ENCODE results near the gene CAP2. TPM values are rescaled to one million over a fixed set of nuclear protein-coding genes. Genes with fewer than 3 reads are reported as not detected.

The CAP2 gene
- total RNA-seq, 2 donors from 2014 or later = not detected

DNA sequence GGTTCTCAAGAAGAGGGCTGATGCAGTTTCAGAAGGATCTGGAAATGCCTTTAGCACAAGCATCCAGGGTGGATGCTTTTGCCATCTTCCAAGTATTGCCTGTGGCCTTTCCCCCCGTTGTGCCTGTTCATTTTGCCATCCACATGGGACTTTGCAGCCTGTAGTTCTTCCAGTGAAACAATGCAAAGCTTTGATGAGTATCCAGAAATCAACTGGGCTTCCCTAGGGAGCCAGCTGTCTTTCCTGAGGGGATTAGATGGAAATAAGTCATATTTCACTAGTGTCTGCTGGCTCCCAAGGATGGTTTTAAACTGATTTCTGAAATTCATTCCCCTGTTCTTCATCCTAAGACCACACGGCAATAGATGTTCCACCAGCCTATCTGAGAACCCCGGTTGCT is 63.3 kb downstream of the CAP2 start:
- Mint-ChIP-seq H3K4me3 (no peak overlapping the region), H3K9me3 (no peaks in the 10 kb centered on the region), H3K27ac (no peak overlapping the region), H3K36me3 (ENCODE audit: insufficient read depth in 2 of 2) (no peaks in the 10 kb centered on the region), H3K4me1 (ENCODE audit: low read depth) (no peaks in the 10 kb centered on the region), H3K27me3 (ENCODE audit: low read depth) (peaks cover 35% of the 10 kb centered on the region)
- ATAC-seq (replicated peaks in 1 of 2) = no peak
- DNase-seq = no peak

DNA sequence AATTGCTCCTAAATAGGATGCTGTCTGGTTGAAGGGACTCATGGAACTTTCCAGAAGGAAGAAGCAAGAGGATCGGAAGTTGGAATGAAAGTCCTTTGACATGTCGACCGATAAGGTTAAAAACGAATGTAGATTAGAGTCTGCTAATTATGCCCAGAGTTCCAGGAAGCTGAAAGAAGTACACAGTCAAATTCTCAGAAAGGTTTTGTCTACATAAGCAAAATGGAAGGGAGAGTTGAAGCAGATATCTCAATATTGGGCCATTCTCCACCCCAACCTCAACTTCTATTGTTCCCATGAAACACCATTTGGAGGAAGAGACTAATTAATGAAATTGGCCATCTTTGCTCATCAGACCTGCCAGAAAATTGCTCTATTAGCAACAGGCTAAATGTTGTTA is 64.0 kb downstream of the CAP2 start:
- Mint-ChIP-seq H3K9me3 (no peaks in the 10 kb centered on the region), H3K27me3 (ENCODE audit: low read depth) (peaks cover 35% of the 10 kb centered on the region), H3K4me3 (no peak overlapping the region), H3K27ac (no peak overlapping the region), H3K4me1 (ENCODE audit: low read depth) (no peaks in the 10 kb centered on the region), H3K36me3 (ENCODE audit: insufficient read depth in 2 of 2) (no peaks in the 10 kb centered on the region)
- DNase-seq (no peak), ATAC-seq (replicated peaks in 1 of 2) (no peak)

DNA sequence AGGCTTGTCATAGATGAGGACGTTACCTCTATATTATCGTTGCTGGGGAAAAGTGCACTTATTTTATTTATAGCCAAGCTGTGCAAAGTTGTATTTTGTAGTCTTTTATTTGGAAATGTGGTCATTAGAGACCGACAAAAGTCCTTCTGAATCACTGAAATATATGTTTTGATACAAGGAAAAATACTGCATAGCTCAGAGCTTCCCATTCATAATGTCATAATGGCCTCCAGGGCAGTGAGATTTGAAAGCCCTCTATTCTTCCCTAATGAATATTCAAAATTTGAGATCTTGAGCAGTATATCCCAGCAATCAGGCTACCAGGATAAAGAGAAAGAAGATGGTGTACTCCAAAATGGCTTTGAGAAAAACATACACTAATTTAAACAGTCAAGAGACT is 64.6 kb downstream of the CAP2 start:
- peaks cover 35% of the 10 kb centered on the region for H3K27me3 Mint-ChIP-seq (ENCODE audit: low read depth)
- no peak overlapping the region for H3K4me3 Mint-ChIP-seq
- no peaks in the 10 kb centered on the region for H3K36me3 Mint-ChIP-seq (ENCODE audit: insufficient read depth in 2 of 2)
- no peaks in the 10 kb centered on the region for H3K9me3 Mint-ChIP-seq
- H3K27ac Mint-ChIP-seq = no peak overlapping the region
- H3K4me1 Mint-ChIP-seq (ENCODE audit: low read depth) = no peaks in the 10 kb centered on the region
- ATAC-seq (replicated peaks in 1 of 2) (no peak), DNase-seq (no peak)

DNA sequence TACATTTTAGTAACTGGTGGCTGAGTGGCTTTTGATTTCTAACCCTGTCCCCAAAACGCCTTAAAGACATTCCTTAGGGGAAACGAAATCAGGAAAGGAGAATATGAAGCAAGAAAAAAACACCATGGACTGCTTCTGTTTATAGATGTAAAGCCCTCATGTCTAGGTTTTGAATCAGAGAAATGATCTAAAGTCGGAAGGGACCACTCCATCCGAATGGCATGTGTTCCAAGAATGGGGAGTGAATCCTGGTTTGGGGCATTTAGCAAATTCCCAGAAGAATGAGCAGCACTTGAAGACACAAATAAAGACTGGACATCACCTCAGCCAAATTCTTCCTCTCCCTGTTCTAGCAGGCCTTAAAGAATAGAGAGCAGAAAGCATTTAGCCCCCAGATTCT is 65.6 kb downstream of the CAP2 start:
- ATAC-seq (replicated peaks in 1 of 2) (no peak), DNase-seq (no peak)
- no peak overlapping the region for H3K4me3 Mint-ChIP-seq
- no peak overlapping the region for H3K27ac Mint-ChIP-seq
- peaks cover 35% of the 10 kb centered on the region for H3K27me3 Mint-ChIP-seq (ENCODE audit: low read depth)
- no peaks in the 10 kb centered on the region for H3K9me3 Mint-ChIP-seq
- H3K36me3 Mint-ChIP-seq (ENCODE audit: insufficient read depth in 2 of 2) = no peaks in the 10 kb centered on the region
- H3K4me1 Mint-ChIP-seq (ENCODE audit: low read depth) = no peaks in the 10 kb centered on the region

DNA sequence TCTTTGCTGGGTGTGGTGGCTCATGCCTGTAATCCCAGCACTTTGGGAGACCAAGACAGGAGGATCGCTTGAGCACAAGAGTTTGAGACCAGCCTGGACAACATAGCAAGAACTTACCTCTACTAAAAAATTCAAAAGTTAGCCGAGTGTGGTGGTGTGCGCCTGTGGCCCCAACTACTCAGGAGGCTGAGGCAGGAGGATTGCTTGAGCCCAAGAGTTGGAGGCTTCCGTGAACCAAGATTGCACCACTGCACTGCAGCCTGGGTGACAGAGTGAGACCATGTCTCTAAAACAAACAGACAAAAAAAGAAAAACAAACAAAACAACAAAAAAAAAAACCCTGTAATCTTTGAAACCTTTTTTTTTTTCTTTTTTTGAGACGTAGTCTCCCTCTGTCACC is 67.5 kb downstream of the CAP2 start:
- Mint-ChIP-seq H3K4me3 (no peak overlapping the region), H3K4me1 (ENCODE audit: low read depth) (no peaks in the 10 kb centered on the region), H3K9me3 (no peaks in the 10 kb centered on the region), H3K27ac (no peak overlapping the region), H3K27me3 (ENCODE audit: low read depth) (peaks cover 24% of the 10 kb centered on the region), H3K36me3 (ENCODE audit: insufficient read depth in 2 of 2) (no peaks in the 10 kb centered on the region)
- no peak for DNase-seq
- ATAC-seq (replicated peaks in 1 of 2) = no peak

DNA sequence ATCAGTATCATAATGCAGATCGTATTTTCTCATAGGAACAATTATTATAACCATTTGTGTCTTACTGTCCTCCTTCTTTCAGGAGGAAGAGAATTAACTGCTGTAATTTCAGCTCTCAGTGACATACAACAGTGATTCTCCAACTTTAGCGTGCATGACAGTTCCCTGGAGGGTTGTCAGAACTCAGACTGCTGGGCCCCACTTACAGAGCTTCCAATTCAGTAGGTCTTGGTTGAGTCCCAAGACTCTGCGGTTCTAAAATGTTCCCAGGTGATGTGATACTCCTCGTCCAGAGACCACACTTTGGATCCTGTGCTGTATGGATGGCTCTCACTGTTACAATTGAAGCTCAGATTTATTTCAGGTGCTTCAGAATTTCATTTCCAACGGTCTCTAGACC is 72.8 kb downstream of the CAP2 start:
- Mint-ChIP-seq H3K9me3 (no peaks in the 10 kb centered on the region), H3K27me3 (ENCODE audit: low read depth) (peaks cover 4% of the 10 kb centered on the region), H3K4me1 (ENCODE audit: low read depth) (peaks cover 4% of the 10 kb centered on the region), H3K36me3 (ENCODE audit: insufficient read depth in 2 of 2) (no peaks in the 10 kb centered on the region), H3K27ac (no peak overlapping the region), H3K4me3 (no peak overlapping the region)
- DNase-seq (no peak), ATAC-seq (replicated peaks in 1 of 2) (no peak)

DNA sequence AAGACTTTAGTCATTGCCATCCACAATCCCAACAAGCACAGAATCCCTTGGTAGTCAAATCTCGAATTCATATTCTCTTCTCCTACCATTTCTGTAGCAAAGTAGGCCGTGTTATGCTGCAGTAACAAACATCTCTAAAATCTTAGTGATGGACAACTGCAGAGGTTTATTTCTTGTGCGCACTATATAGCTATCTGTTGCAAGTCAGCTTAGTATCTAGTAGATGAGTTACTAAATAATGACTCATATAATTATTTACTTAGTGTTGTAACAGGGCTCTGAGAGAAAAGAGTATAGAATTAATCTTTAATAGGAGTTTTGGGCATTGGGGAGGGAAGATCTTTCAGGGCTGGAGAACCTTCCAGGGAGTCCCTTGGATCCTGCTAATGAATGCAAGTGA is 73.3 kb downstream of the CAP2 start:
- Mint-ChIP-seq H3K27me3 (ENCODE audit: low read depth) (peaks cover 4% of the 10 kb centered on the region), H3K36me3 (ENCODE audit: insufficient read depth in 2 of 2) (no peaks in the 10 kb centered on the region), H3K27ac (no peak overlapping the region), H3K4me3 (no peak overlapping the region), H3K9me3 (no peaks in the 10 kb centered on the region), H3K4me1 (ENCODE audit: low read depth) (peaks cover 4% of the 10 kb centered on the region)
- DNase-seq (no peak), ATAC-seq (replicated peaks in 1 of 2) (no peak)

DNA sequence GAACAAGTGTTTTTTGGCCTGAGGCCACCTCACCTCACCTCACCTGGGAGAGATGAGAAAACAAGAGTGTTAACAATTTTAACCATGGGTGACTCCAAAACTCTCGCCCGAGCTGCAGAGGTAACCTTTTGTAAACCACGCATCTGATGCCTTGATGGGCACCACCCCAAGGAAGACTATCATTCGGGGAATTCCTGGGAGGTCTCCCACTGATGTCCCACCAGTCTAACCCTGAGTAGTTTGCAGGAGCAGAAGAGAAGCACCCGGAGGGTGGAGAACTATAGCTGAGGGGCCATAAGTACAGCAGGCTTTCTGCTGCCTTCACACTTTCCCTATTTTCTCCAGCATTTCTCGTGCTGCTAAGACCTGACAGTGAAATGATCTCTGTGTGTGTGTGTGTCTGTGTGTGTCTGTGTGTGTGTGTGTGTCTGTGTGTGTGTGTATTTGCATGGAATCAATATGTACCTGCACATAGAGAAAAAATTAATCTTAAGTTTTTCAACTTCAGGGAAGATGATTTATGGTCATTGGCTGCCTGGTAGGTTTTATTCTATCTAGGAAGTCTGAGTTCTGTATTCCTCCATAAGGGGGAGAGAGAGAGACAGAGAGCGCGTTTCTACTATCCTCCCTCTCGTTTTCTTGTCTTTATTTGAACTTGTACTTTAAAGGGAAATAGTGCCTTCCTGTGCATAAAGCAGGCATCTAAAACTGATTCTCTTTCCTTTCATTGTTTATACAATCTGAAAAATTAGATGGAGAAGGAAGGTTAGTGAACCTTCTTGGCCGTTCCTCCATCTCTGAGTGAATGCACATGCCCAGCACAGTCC is 75.8 kb downstream of the CAP2 start:
- Mint-ChIP-seq H3K4me1 (ENCODE audit: low read depth) (peaks cover 4% of the 10 kb centered on the region), H3K27me3 (ENCODE audit: low read depth) (peaks cover 11% of the 10 kb centered on the region), H3K27ac (no peak overlapping the region), H3K4me3 (no peak overlapping the region), H3K36me3 (ENCODE audit: insufficient read depth in 2 of 2) (no peaks in the 10 kb centered on the region), H3K9me3 (no peaks in the 10 kb centered on the region)
- ATAC-seq (replicated peaks in 1 of 2) = no peak
- DNase-seq = no peak

DNA sequence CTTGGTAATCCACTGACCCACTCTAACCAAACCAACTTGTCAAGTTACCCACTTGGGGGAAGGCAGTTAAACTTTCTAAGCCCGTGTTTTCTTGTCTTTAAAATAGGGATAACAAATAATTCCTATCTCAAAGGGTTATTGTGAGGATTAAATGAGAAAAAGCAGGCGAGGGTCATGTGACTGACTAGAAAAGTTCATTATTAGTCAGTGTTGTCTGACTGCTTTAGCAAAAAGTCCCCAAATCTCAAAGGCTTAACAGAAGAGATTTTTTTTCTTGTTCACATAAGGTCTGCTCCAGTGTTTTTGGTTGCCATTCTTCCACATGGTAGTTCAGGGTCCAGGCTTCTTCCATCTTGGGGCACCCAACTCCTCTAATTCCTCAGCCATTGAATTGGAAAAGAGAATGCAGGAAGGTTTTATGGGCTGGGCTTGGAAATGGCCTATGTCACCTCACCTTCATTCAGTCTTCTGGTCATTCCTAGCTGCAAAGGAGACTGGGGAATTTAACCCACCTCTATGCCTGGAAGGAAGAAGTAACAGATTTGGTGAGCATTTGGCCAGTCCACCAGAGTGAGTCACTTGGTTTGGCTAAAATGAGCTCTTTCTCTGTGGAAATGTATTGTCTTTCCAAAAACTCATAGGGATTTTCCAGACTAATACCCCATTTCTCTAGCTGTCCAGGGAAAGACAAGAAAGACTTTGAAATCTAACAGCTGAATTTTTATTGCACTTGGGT is 77.0 kb downstream of the CAP2 start:
- no peak overlapping the region for H3K4me3 Mint-ChIP-seq
- ATAC-seq (replicated peaks in 1 of 2) = no peak
- peaks cover 4% of the 10 kb centered on the region for H3K4me1 Mint-ChIP-seq (ENCODE audit: low read depth)
- H3K36me3 Mint-ChIP-seq (ENCODE audit: insufficient read depth in 2 of 2) = no peaks in the 10 kb centered on the region
- H3K9me3 Mint-ChIP-seq = no peaks in the 10 kb centered on the region
- no peak for DNase-seq
- H3K27me3 Mint-ChIP-seq (ENCODE audit: low read depth) = peaks cover 11% of the 10 kb centered on the region
- H3K27ac Mint-ChIP-seq = no peak overlapping the region

DNA sequence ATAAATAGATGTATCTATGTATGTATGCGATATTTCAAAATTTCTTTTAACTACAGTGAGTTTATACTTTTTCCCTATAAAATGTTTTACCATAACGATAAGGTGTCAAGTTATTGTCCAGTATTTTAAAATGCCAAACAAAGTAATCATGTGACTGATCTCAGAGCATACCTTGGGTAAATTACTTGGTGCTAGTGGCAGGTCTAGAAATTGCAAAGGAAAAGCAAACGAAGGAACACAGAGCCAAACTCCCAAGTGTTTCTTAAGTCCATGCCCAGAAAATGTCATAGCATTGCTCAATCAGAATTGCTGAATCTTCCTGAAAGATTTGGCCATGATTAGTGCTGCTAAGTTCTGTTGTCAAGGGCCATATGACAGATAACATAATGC is 77.5 kb downstream of the CAP2 start:
- Mint-ChIP-seq H3K4me3 (no peak overlapping the region), H3K27ac (no peak overlapping the region), H3K36me3 (ENCODE audit: insufficient read depth in 2 of 2) (no peaks in the 10 kb centered on the region), H3K27me3 (ENCODE audit: low read depth) (peaks cover 11% of the 10 kb centered on the region), H3K4me1 (ENCODE audit: low read depth) (peaks cover 4% of the 10 kb centered on the region), H3K9me3 (no peaks in the 10 kb centered on the region)
- DNase-seq (no peak), ATAC-seq (replicated peaks in 1 of 2) (no peak)

DNA sequence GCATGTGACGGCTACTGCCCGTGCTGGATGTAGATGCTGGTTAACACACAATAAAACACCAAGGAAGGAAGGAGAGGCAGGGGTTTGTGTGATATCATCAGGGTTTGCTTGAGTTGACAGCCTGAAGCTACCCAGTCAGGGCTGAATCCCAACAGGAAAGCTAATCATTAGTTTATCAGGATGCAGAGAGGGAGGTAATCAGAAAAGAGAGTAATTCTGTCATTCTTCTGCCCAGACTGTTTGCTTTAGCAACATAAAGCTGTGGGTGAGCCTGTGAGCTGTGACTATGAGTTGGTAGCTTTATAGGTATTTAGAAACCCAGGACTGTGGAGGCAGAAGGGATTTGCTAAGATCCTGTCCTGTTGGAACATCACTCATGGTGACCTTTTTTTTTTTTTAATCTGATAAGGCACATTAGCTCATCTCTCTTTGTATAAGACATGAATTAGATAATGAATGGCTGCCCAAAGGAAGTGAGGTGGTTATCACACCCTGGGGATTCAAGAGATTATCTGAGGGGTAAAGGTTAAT is 79.3 kb downstream of the CAP2 start:
- Mint-ChIP-seq H3K27ac (no peak overlapping the region), H3K4me3 (no peak overlapping the region), H3K27me3 (ENCODE audit: low read depth) (peaks cover 19% of the 10 kb centered on the region), H3K9me3 (no peaks in the 10 kb centered on the region), H3K36me3 (ENCODE audit: insufficient read depth in 2 of 2) (no peaks in the 10 kb centered on the region), H3K4me1 (ENCODE audit: low read depth) (peaks cover 4% of the 10 kb centered on the region)
- no peak for ATAC-seq (replicated peaks in 1 of 2)
- DNase-seq = no peak

DNA sequence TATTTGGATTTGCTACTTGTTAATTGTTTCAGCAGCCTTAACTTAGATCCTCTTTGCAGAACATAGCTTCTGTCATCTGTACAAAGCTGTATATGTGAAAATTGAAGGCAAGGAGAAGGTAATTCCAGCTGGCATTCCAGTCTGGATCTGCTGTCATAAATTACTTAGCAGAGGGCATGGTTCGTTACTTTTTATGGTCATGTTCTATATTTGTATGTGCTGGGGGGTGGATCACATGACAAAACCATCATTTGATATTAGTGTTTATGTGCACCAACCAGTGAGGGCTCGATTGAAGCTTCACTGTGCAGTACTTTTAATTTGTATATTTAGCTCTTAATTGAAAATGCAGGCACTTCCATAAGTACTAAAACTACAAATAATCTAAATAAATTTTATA is 80.2 kb downstream of the CAP2 start:
- no peak for ATAC-seq (replicated peaks in 1 of 2)
- Mint-ChIP-seq H3K4me3 (no peak overlapping the region), H3K27me3 (ENCODE audit: low read depth) (peaks cover 19% of the 10 kb centered on the region)

DNA sequence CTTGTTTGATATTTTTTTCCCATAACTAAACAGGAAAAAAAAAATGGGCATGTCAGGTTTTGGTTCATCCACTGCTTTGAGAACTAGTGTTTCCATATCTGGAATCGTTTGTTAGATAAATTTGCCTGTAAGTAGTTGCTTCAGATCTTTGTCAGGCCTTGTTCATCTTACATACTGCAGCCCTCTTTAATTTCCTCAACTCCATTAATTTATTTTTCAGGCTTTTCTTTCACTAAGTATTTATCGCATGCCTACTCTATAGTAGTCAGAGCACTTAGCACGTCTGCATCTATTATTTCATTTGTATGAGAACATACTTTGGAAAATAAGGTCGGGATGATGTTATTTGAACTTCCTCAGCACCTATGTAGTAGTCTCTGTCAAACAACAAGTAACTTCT is 80.9 kb downstream of the CAP2 start:
- DNase-seq (no peak), ATAC-seq (replicated peaks in 1 of 2) (no peak)
- H3K36me3 Mint-ChIP-seq (ENCODE audit: insufficient read depth in 2 of 2) = no peaks in the 10 kb centered on the region
- peaks cover 4% of the 10 kb centered on the region for H3K4me1 Mint-ChIP-seq (ENCODE audit: low read depth)
- H3K4me3 Mint-ChIP-seq = no peak overlapping the region
- no peaks in the 10 kb centered on the region for H3K9me3 Mint-ChIP-seq
- peaks cover 15% of the 10 kb centered on the region for H3K27me3 Mint-ChIP-seq (ENCODE audit: low read depth)
- H3K27ac Mint-ChIP-seq = no peak overlapping the region

More for the DNA sequence above, 80.2 kb downstream of the CAP2 start:
- no peaks in the 10 kb centered on the region for H3K9me3 Mint-ChIP-seq
- H3K27ac Mint-ChIP-seq = no peak overlapping the region
- H3K4me1 Mint-ChIP-seq (ENCODE audit: low read depth) = peaks cover 4% of the 10 kb centered on the region
- H3K36me3 Mint-ChIP-seq (ENCODE audit: insufficient read depth in 2 of 2) = no peaks in the 10 kb centered on the region
- DNase-seq = no peak
